ENCODE data around the gene GGA3. TPM values are rescaled to one million over a fixed set of nuclear protein-coding genes. Genes with fewer than 3 reads are reported as not detected.
"Not testable (repeated sequence)": the region's sequence is repeated elsewhere in the genome, so short reads cannot be mapped to it uniquely, and the experiment has no call there.

GGA3 gene
- total RNA-seq = 26.2 TPM
- long read RNA-seq, full-length matches to known transcripts = 6 of 25 reads
- long read RNA-seq, partial matches to known transcripts = 10 of 25 reads
- long read RNA-seq, other reads (novel, unspliced or antisense) = 9 of 25 reads

GRCh38 chr17:75261336-75262111 is at the start of gene GGA3, which contains the start of gene MRPS7:
Gene GGA3 (minus strand): TSS chr17:75261606. CDS start chr17:75261587, 19 bp downstream.
Gene MRPS7 (plus strand): TSS chr17:75261879. CDS start chr17:75261901, 22 bp downstream.
- DNase-seq (peak; percentile 98), ATAC-seq (peak; percentile 98)
- intact Hi-C loops (cut with micrococcal nuclease) = no loop called here

GRCh38 chr17:75308732-75309629 is 47.6 kb upstream of the GGA3 start:
- intact Hi-C loops (cut with micrococcal nuclease) = no loop called here
- ATAC-seq (peak; percentile 43), DNase-seq (peak; percentile 40)

- no peak for DNase-seq
- ATAC-seq = no peak
- intact Hi-C loops (cut with micrococcal nuclease) = no loop called here
These were observed 46.7 kb upstream of the GGA3 start for GRCh38 chr17:75307957-75308731.

- ATAC-seq = no peak
- DNase-seq = no peak
- intact Hi-C loops (cut with micrococcal nuclease) = no loop called here
These were observed 40.2 kb upstream of the GGA3 start for GRCh38 chr17:75301502-75302206.

- DNase-seq (no peak), ATAC-seq (no peak)
- intact Hi-C loops (cut with micrococcal nuclease) = no loop called here
These were observed 39.6 kb upstream of the GGA3 start for GRCh38 chr17:75301049-75301448.

GRCh38 chr17:75300280-75300679 is 38.9 kb upstream of the GGA3 start:
- no peak for ATAC-seq
- intact Hi-C loops (cut with micrococcal nuclease) = no loop called here
- no peak for DNase-seq

- peak; percentile 61 for ATAC-seq
These were observed 34.1 kb upstream of the GGA3 start for GRCh38 chr17:75295201-75296158.

GRCh38 chr17:75292810-75293448 is 31.5 kb upstream of the GGA3 start:
- ATAC-seq; intact Hi-C loops (cut with micrococcal nuclease): not testable (repeated sequence)
- peak; percentile 54 for DNase-seq

More at GRCh38 chr17:75295201-75296158, 34.1 kb upstream of the GGA3 start:
- intact Hi-C loops (cut with micrococcal nuclease) = no loop called here
- DNase-seq = no peak

- peak; percentile 50 for DNase-seq
- ATAC-seq = peak; percentile 35
- intact Hi-C loops (cut with micrococcal nuclease) = no loop called here
These were observed 28.5 kb upstream of the GGA3 start for GRCh38 chr17:75289832-75290337.

GRCh38 chr17:75289115-75289831 is 27.9 kb upstream of the GGA3 start, which contains the start of gene SLC25A19:
Gene SLC25A19 (minus strand): TSS chr17:75289433. CDS start chr17:75286764, 2,669 bp downstream.
- ATAC-seq = peak; percentile 99
- DNase-seq = peak; percentile 98
- intact Hi-C loops (cut with micrococcal nuclease) = no loop called here

GRCh38 chr17:75288770-75289114 is 27.3 kb upstream of the GGA3 start:
- ATAC-seq (peak; percentile 40), DNase-seq (no peak)
- intact Hi-C loops (cut with micrococcal nuclease) = no loop called here

- DNase-seq (no peak), ATAC-seq (no peak)
- intact Hi-C loops (cut with micrococcal nuclease) = no loop called here
These were observed 27.0 kb upstream of the GGA3 start for GRCh38 chr17:75288359-75288758.

GRCh38 chr17:75287221-75287620 is 25.8 kb upstream of the GGA3 start:
- intact Hi-C loops (cut with micrococcal nuclease) = no loop called here
- DNase-seq (no peak), ATAC-seq (no peak)

- intact Hi-C loops (cut with micrococcal nuclease) = no loop called here
- ATAC-seq (no peak), DNase-seq (no peak)
These were observed 23.7 kb upstream of the GGA3 start for GRCh38 chr17:75285123-75285522.

GRCh38 chr17:75280189-75280588 is 18.8 kb upstream of the GGA3 start:
- intact Hi-C loops (cut with micrococcal nuclease); DNase-seq; ATAC-seq: not testable (repeated sequence)

- no peak for ATAC-seq
- no peak for DNase-seq
- intact Hi-C loops (cut with micrococcal nuclease) = no loop called here
These were observed 16.3 kb upstream of the GGA3 start for GRCh38 chr17:75277664-75278071.
